HG03432 (cell line): ENCODE results near the gene RIMS1.
"Not testable (repeated sequence)": the region's sequence is repeated elsewhere in the genome, so short reads cannot be mapped to it uniquely, and the experiment has no call there.

Source experiments
- ATAC-seq: cut with Tn5 transposase; IDR thresholded peaks from one replicate; pipeline ENCODE4 v1.9.1; 2021; ENCODE audit warnings: mild to moderate bottlenecking, moderate library complexity; ENCODE audit not compliant: unreplicated experiment

Gene RIMS1

DNA sequence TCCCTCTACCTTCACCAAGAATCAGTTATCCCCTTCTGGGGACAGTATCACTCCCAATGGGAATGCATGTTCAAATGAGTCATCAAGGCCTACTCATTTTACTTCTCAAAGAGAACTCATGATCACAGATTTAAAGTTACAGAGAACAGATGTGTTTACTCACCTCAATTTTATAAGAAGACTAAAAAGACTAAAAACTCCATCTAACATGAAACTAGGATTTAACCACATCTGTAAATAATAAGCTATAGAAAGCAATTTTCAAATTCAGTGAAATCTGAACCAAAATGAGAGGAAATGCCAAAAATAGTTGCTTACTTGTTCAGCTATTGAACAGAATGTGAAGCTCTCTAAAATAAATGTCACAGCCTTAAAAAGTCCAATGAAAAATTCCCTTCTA is 435.4 kb downstream of the RIMS1 start:
- ATAC-seq: no peak

DNA sequence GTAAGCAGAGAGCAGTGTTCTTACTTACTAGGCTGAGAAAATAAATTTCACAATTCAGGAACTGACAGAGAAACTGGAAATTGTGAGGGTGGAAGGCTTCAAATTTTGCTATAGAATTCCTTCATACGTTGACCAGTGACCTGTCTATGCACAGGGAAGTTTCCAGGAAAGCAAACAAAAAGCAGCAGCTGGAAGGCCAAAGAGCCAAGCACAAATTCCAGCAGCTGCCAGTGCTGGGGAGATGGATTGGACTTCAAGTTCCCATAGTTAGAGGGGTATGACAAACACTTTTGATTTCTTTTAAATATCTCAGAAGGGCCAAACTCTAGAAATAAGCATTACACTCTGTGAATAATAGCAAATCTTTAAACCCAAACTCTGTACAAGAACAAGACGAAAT is 436.4 kb downstream of the RIMS1 start:
- ATAC-seq: no peak

DNA sequence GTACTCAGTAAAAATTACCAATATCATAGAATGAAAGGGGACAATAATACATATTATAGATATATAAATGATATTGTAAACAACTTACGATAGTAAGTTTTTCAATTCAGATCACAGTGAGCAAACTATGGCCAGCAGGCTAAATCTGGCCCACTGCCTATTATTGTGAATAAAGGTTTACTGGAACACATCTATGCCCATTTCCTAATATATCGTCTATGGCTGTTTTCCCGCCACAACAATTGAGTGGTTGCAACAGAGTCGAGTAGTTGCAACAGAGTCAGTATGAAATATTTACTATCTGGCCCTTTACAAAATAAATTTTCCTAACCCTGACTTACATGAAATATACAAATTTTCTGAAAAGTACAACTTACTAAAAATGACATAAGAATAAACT is 438.2 kb downstream of the RIMS1 start:
- no peak for ATAC-seq

DNA sequence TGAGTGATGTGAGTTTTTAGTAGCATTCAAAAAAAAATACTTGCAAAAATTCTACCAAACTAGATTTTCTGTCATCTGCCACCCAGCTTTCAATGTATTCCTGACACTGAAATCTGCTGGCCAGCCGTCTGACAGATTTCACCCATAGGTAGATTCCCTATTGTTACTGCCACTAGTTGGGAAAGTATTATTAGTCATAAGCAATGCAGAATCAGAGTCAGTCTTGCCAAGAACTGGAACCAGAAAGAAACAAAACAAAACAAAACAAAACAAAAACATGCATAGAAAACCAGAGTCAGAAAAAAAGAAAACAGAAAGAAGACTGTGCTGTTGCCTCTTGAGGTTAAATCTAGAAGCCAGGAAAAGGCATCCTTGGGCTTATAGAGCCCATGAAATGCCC is 442.4 kb downstream of the RIMS1 start:
- peak; percentile 45 for ATAC-seq

DNA sequence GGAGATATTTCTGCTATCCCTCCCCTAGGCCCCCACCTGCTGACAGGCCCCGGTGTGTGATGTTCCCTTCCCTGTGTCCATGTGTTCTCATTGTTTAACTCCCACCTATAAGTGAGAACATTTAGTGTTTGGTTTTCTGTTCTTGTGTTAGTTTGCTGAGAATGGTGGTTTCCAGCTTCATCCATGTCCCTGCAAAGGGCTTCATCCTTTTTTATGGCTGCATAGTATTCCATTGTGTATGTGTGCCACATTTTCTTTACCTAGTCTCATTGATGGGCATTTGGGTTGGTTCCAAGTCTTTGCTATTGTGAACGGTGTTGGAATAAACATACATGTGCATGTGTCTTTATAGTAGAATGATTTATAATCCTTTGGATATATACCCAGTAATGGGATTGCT is 448.9 kb downstream of the RIMS1 start:
- ATAC-seq: not testable (repeated sequence)

DNA sequence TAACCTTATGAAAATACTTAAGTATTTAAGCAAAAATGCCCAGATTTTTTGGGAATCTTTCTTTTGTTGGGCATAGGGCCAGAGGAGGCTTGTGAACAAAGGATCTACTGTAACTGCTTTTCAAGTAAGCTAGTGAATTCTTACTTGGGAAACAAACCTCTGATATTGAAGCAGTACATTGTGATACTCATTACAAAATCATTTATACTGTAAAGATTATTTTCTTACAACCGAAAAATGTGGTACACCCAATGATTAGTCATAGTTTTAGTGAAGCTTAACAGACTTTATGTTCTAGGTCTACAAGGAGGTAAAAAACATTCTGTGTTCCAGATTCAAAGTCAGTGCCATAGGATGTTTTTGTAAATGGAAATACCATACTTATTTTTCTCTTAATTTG is 462.6 kb downstream of the RIMS1 start:
- ATAC-seq: no peak

DNA sequence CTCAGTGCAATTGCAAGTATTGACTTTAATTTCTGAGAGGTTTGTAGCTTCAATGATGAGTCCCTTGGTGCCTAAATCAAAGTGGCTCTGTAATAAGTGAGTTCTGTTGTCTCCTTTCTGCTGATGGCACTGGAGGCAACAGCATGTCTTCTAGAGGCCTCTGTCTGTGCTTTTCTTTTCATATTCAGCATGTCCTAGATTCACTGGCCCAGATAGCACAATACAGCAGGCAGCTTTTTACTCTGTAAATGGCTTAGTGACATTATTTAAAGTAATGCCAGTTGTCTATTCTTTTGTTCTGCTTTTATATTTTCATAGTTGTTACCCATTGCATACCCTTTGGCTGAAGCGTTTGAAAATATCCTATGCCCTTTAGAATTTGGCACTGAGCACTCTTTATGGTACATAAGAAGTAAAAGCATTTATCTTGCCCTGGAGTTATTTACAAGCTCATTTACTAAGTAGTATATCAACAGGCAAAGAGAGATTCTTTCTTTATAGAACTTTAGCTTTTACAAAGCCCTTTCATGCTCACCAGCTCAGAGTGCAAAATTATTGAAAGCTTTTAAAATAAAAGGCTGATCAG is 464.0 kb downstream of the RIMS1 start:
- no peak for ATAC-seq

DNA sequence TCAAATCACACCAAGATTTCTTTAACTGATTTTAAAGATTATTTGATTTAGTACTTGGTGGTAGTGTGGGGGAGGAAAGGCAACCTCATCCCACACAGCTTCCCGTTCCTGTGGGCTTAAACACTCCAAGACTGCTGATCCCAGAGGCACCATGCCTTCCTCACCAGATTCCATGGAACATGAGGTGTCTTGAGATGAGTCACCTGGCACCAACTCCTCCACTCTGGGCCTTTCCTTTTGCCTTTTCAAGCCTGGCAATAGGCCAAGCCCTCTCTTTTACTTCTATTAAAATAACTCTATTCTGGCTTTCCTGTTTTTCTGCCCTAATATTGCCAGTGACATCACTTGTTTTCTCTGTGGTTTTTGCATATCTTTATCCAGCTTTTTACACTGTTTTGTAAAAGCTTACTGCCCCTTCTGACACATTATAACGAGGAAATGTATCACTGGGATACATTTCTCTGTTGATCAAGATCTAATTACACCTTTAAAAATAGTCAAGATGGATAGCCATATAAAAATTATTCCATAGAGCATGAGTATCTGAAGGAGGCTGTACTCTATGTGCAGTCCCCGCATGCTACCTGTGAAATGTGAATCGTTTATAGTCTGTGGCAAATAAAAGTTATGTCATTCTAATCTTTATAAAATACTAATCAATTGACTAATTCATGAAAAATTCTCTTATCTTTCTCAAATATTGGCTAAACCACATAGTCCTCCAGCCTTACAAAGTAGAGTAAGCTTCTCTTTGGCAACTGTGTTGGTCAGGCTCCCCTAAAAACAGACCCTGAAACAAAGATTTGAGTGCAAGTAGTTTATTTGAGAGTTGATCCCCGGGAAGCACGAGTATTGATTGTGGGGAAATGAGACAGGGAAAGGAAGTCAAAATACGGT is 477.7 kb downstream of the RIMS1 start:
- ATAC-seq: no peak

DNA sequence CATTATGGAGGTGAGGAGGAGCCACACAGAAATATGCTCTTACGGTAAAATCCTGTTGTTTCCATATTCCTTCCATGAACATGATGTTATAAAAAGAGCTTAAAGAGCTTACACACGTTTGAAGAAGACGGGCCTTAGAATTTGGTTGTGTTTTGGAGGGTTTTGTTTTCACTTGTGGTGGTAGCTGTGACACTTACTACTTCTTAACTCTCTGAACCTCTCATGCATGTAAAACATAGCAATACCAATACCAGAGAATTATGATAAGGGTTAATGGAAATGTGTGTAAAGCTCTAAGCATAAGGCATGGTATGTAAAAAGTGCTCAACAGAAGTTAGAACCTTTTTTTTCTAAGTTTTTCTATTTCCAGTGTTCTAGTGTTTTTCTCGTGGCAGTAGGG is 479.4 kb downstream of the RIMS1 start:
- no peak for ATAC-seq

DNA sequence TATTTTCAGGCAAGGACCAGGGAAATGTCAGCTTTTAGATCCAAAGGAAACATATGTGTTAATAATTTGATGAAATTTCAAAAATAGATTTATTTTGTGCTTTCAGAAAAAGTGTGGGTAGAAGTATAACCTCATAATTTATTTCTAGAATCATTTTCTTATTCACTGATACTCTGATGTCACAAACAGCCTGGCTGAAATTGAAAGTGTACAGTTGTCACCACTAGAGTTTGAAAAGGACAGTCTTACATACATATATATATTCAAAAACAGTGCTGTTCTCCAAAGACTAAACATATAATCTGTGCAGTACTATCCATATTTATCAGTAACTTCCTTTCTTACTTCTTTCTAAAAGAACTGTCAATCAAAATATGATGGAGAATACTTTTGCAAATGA is 481.1 kb downstream of the RIMS1 start:
- ATAC-seq: peak; percentile 35

DNA sequence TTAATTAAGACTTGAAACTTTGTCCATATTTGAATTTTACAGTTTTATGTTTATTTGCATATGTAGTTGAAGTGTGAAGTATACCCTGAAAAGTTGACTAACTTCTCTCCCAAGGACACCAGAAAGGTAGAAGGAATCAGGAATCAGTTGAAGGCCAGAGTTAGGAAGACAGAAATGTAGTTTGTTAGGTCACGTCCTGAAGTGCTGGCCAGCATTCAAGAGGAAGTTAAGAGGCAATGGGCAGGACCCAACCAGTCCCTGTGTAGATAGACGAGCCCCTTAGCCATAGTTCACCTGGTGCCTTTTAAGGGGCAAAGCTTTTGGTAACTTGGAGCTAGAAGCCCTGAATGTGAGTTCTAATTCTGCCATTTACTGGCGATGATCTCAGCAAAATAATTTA is 485.1 kb downstream of the RIMS1 start:
- ATAC-seq: no peak

DNA sequence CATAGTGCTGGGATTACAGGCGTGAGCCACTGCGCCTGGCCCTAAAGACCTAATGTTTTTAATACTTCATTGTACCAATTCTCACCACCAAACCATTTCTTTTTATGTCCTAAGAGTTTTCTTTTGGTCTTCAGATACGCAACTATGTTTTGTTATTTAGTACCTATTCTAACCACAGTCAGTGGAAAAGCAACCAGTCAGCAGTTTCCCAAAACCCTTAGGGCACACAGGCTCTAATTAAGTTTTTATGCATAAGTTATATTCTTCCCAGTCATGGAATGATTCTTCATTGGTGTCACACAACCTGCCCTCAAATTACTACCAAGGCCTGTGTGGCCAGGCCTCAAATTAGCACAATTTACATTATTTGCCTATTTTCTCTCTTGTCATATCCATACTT is 487.8 kb downstream of the RIMS1 start:
- ATAC-seq: no peak

DNA sequence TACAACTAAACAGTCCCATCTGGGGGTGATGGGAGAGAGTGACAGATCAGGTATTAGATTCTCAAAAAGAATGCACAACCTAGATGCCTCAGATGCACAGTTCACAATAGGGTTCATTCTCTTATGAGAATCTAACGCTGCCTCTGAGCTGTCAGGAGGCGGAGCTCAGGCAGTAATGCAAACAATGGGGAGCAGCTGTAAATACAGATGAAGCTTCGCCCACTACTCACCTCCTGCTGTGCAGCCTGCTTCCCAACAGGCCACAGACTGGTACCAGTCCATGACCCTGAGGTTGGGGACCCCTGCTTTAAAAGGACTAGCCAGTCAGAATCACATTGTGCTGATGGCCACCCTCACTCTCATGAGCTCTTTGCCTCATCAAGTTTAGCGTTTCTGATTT is 488.5 kb downstream of the RIMS1 start:
- no peak for ATAC-seq

DNA sequence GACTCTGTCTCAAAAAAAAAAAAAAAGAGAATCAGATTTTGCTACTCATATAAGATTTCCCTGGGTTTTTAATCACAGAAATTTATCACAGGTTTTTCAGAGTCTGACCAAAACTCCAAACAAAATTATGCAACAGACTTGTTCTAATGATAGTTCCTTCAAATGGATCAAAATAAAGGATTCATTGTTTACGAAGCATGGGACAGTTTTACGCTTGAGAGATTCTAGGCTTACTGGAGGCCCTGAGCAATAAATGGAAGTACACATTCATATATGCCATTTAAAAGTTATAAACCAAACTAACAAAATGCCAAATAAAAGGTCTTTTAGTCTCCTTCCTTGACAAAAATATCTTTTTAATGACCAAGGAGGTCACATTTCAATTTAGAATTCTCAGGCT is 490.4 kb downstream of the RIMS1 start:
- no peak for ATAC-seq

DNA sequence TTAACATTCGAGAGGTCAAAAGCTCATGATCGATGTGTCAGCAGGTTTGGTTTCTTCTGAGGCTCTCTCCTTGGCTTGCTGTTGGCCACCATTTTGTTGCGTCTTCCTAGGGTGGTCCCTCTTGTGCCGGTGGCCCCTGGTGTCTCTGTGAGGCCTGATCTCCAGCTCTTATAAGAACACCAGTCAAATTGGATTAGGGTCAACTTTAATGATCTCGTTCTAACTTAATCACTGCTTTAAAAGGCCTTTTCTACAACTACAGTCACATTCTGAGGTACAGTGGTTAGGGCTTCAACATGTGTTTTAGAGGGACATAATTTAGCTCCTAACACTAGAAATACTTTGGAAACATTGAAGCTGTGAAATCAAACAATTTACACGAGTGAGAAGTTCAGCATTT is 494.7 kb downstream of the RIMS1 start:
- ATAC-seq: no peak

DNA sequence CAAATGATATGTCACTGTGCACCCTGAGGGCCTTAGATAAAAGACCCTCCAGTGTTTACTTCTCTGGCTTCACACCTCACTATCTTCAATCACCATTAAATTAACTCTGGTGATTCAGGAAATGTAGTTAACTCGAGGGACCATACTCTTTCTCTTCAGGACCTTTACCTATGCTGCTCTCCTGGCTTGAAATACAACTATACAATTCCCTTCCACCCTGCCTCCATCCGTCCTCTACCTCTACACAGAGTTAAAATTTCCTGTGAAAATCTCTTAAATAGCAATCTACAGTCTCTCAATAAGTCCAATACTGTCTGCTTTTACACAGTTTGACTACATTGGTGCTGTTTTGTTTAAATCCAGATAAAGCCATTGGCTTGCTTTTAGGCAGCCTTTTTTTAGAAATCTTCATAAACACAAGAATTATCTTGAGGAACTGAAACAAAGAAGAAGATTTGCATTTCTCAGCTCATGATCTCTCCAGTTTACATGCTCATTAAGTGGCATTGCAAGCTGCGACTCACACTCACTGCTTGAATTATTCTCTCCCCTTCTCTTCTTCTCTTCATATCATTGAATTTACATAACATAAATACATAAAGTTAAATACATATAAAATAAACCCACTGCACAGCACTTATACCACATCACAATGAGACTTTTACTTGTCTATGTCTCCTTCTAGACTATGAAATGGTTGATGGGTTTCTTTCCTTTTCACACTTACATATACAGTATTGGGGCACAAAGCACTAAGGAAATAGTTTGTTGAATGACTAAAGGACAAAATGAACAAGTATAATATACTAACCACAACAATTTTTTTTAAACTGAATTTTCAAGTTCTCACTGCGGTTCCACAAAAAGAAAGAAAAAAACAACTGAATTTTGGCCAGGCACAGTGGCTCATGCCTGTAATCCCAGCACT is 496.5 kb downstream of the RIMS1 start:
- peak; percentile 96 for ATAC-seq

DNA sequence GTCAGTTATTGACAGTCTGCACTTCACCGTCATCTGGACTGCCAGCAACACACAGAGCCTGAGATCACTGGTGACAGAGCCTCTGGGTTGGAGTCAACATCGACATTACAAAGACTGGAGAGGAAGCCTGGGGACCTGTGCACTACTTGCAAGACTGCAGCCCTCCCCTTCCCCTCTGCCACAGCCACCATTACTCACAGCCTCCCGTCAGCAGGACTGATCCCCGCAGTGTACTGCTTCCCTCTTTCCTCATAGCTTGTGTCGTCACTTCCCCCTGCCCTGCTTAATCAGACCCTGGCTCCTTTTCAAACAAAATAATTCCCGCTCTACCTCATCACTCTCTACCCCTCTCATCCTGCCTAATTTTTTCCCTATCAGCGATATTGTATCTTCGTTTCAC is 500.0 kb downstream of the RIMS1 start:
- no peak for ATAC-seq

DNA sequence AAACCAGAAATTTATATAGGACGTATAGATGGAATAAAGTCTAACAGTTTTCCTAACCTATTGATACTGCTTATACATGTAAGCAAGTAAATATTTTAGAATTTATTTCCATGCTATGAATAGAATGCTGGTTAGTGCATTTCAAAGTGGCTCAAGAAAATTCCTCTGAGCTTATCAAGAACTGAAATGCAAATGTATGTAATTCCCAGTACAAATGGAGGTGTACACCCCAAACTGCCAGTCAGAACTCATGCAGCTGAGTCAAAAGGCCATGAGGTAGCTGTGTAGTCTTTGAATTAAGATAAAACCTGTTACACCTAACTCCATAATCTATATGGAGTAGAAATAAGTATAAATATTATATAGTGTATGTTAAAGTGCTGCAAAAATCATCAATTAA is 503.3 kb downstream of the RIMS1 start:
- no peak for ATAC-seq

DNA sequence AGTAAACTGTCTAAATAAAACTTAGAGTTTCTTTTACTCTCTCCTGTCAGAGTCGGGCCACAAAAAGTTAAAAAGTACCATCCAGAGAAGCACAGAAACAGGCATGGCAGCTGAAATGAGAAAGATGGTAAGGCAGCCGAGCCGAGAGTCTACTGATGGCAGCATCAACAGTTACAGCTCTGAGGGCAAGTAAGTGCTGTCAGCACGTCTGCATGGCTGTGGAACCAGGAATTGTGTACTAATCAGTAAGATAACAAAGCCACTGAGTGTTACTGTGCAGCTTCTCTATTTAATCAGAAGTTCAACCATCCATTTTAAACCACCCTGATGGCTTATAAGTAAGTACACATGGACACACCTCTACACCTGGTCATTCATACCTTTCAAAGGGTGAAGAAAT is 504.2 kb downstream of the RIMS1 start:
- ATAC-seq: no peak

DNA sequence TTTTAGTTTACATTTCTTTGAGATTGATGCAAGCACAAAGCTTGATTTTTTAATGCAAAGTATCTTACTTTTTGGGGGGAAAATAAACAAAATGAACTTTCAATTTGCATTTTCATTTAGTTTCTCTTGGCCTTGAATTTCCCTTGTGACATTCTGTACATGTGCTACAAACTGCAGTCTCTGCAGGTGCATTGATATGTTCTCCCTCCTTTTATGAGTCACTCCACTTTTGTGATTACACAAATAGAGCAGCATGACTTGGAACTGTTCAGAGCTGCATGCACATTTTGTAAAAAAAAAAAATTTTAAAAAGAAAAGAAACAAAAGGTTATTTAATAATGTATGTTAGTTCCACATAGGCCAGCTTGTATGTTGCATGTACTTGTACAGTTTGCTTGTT is 515.5 kb downstream of the RIMS1 start:
- no peak for ATAC-seq

DNA sequence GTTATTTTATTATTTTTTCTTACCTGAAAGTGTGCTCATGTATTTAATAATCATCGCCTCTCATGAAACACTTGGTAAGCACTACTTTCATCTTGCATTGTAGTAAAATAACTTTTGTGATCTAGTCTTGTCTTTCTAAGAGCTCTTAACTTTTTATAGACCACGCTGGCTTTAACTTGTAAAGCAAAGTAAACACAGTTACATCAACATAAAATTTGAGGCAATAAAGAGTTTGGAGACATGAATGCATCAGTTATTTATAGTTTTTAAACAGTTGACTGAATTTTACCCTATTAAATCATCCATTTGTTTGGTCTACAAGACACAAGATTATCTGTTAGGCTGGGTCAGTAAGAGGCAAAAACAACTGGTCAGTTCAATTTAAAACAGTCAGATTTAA is 517.1 kb downstream of the RIMS1 start:
- ATAC-seq: no peak

DNA sequence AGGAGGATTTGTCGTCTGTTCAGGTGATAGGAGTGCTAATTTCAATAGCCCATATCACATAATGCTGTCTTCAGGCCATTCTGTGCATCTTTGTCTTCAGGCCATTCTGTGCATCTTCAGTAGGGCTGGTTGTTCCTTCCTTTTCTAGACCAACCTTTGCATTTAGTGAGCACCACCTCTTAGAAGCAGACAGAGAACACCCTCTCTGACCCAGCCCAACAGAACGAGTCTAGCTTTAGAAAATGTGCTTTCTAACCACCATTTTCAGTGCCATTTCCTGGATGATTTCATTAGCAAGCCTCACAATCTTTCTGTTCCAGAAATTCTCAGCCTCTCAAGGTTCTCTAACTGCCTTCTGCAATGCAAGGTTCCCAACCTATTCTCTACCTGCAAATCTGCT is 520.2 kb downstream of the RIMS1 start:
- ATAC-seq: peak; percentile 67
